ENCODE results near the gene MVB12B.
"Not testable (repeated sequence)": the region's sequence is repeated elsewhere in the genome, so short reads cannot be mapped to it uniquely, and the experiment has no call there.

Gene MVB12B

DNA sequence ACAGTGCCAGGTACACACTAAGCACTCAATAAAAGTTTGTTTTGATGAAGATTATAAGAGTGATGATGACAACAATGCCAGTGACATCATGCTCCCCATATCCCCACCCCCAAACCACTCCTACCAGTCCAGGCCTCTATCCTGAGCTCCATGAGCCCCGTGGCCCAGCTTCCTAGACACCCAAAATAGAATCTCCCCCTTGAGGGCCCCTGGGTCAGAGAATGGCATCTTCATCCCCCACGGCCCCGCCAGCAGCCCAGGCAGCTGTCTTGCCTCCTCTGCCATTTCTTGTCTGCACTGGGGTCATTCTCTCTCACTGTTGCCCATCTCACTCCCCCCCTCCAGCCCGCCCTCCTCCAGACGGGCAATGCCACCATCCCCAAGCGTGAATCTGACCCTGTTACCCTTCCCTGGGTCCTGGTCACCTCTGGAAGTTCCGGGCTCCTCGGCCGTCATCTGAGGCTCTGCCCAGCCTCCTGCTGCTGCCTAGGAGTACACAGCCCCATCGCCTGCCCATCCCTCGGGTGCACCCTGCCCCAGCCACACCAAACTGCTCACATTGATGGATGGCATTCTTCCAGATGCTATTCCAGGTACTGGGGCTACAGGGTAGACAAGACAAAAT is 210.3 kb downstream of the MVB12B start:
- DNase-seq (ENCODE audit: low read depth in 2 of 2): no peak

DNA sequence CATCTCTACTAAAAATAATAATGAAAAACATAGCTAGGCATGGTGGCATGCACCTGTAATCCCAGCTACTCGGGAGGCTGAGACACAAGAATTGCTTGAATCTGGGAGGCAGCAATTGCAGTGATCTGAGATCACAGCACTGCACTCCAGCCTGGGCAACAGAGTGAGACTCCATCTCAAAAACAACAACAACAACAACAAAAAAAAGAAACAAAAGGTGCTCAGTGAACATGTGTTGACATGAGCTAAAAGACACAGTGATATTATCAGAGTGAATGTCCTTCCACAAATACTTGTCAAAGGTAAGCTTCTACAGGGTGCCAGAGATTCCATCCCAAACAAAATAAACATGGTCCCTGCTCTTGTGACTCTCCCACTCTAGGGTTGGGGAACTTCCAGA is 211.9 kb downstream of the MVB12B start:
- no peak for DNase-seq (ENCODE audit: low read depth in 2 of 2)

DNA sequence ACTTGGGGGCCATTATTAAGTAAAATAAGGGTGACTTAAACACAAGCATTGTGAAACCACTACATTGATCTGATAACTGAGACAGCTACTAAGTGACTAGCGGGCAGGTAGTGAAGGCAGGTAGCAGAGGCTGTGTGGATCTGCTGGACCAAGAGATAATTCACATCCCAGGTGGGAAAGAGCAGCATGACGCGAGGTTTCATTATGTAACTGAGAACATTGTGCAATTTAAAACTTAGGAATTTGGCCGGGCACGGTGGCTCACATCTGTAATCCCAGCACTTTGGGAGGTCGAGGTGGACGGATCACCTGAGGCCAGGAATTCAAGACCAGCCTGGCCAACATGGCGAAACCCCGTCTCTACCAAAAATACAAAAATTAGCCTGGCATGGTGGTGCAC is 213.8 kb downstream of the MVB12B start:
- not testable (repeated sequence) for DNase-seq (ENCODE audit: low read depth in 2 of 2)

DNA sequence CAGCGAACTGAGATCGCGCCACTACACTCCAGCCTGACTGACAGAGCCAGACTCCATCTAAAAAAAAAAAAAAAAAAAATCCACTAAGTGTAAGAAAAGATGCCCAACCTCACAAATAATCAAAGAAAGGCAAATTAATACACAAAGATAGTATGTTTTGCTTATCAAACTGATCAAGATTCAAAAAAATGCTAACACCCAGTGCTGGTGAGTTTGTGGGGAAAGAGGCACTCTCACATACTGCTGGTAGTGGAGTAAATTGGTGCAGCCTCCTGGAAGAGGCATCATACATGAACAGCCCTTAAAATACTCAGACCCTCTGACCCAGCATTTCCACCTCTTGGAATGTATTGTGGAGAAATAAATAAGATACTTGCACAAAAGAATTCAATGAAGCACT is 216.9 kb downstream of the MVB12B start:
- no peak for DNase-seq (ENCODE audit: low read depth in 2 of 2)

DNA sequence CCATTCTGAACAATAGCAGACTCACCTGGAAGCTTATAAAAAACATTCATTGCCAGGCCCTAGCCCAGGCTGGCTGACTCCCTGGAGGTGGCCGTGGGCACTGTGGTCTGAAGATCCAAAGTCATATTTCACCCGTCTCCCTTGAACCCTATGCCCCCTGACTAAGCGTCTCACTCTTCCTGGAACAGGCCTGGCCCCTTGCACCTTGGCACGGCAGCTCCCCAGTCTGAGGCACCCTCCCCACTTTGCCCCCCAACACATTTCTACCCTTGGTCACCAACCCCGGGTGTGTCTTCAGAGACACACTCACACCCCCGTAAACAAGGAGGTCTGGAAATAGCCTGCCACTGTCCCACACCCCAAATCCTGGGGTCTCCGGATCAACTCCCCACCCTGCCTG is 218.5 kb downstream of the MVB12B start:
- no peak for DNase-seq (ENCODE audit: low read depth in 2 of 2)

DNA sequence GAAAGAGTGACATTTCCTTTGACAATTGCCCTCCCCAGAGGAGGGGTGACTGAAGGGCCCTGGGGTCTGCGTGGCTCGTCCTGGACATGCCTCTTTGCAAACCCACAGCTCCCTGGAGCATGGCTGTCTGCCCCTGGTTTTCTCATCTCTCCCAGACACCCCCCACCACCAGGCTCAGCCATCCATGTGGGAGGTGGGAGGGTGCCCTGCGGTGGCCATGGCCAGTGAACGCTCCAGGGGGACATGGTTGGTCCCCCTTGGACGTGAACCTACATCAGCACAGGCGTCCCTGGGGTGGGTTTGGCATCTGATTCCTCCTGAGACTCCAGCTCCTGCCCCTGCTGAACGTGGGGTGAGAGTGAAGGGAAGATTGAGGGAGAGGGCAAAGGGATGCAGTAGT is 219.4 kb downstream of the MVB12B start:
- DNase-seq (ENCODE audit: low read depth in 2 of 2): no peak

DNA sequence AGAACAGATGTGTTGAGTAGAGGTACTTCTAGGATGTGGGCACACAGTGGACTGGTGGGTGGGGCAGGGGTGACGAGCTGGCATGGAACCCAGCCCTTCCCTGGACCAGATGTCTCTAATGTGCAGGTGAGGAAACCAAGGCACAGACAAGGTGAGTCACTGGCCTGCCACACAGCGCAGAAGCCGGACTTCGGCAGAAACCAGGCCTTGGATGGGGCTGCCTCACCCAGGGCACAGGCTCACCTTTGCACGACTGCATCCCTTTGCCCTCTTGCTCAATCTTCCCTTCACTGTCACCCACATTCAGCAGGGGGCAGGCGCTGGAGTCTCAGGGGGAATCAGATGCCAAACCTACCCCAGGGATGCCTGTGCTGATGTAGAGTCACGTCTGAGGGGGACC is 221.7 kb downstream of the MVB12B start:
- no peak for DNase-seq (ENCODE audit: low read depth in 2 of 2)

DNA sequence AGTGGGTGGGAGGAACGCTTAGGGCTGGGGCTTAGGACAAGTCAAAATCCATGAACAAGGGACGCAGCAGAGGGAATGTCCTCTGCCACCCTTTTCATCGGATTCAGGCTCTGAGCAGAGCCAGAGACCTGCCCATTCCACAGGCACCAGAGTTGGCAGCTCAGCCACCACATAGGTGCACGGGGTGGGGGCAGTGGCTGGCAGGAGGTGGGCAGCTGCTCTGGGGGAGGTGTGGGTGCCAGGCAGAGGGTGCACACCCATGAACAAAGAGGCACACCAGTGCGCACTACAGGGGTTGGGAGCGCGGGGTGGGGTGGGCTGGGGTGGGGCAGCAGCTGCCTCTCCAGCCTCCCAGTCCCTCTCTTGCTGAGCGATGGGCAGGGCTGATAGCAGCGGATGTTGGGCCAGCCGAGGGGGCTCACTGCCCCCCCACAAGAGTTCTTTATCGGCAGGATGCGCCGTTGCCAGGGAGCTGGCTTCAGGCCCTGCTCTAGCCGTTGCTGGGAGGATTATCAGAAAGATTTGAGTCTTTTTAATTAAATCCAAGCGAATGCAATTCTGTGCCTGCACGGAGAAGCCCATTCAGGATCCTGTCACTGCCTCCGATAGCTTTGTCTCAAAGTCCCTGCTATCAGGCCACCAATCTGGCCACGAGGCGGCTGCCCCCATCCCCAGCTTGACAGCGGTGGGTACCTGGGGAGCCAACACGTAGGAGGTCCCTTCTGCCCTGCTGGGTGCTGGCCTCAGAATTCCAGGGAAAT is 222.8 kb downstream of the MVB12B start:
- DNase-seq (ENCODE audit: low read depth in 2 of 2): no peak

DNA sequence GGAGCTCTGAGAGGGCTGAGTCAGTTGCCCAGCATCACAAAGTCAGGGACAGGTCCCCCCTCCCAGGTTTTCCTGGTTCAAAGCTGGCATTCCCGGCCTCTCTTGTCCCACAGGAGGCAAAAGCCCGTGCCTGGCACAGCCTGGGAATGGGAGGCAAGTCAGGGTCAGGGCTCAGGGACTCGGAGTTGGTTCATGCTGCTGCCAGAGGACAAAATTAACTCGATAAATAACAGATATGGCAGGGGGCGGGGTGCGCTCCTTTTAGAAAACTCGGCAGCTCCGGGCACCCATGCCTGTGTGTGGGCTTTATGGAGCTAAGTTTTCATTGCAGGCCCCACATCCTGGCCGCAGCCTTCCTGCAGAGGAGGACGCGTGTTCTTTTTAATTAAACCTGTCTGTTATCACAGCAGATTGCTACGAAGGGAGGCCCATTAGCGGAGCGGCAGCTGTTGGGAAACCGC is 224.3 kb downstream of the MVB12B start:
- no peak for DNase-seq (ENCODE audit: low read depth in 2 of 2)

DNA sequence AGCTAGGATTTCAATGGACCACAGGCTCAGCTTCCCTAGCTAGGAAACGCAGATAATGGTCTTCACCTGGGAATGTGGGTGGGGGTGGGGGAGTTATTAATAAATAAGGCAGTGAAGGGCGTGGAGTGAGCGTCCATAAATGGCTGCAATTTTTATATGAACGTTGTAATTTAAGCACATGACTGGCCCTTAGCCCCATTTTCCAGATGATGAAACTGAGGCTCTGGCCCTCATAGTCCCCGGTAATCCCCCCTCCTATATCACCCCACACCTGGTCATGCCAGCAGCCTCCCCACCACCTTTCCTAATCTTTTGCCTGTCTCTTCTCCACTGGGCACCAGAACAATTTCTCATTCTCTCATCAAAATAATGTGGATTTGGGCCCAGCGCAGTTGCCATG is 225.2 kb downstream of the MVB12B start:
- no peak for DNase-seq (ENCODE audit: low read depth in 2 of 2)

DNA sequence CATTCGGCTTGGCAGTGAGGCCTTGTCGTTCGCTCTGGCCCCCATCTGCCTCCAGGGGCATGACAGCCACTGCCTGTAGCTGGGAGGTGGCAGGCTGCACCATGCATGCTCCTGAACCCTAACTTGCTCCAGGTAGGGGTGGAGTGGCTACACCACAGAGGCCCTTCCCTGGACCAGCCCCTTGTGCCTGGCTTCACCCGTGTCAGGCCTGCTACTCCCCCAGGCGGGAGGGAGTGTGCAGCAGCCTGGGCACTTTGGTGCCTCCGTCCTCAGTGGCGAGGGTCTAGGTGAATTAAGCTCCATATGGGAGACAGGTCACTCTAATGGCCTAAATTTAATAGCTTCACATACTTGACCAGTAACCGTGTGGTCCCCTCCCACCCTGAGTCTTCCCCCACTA is 227.7 kb downstream of the MVB12B start:
- no peak for DNase-seq (ENCODE audit: low read depth in 2 of 2)

DNA sequence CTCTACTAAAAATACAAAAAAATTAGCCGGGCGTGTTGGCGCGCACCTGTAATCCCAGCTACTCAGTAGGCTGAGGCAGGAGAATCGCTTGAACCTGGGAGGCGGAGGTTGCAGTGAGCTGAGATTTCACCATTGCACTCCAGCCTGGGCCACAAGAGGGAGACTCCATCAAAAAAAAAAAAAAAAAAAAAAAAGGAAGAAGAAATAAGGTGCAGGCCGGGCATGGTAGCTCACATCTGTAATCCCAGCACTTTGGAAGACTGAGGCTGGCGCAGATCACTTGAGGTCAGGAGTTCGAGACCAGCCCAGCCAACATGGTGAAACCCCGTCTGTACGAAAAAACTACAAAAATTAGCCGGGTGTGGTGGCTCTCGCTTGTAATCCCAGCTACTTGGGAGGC is 228.8 kb downstream of the MVB12B start:
- DNase-seq (ENCODE audit: low read depth in 2 of 2): not testable (repeated sequence)
